OCI-LY7 (cell line): ENCODE results near the gene EFNA5. TPM values are rescaled to one million over a fixed set of nuclear protein-coding genes. Genes with fewer than 3 reads are reported as not detected.

ENCODE experiments used
- BruUV-seq: library from RNA; stranded (reverse); fragments of 400-500 nt; replicated peaks from 2 replicates; lab custom pipeline; 2021; lab: Mats Ljungman, UMichigan
- CTCF ChIA-PET: fragments of 300-600 bp; sonication (Branson Sonifier 250); formaldehyde crosslinking; loops from one replicate; lab custom pipeline; 2022; ENCODE audit warnings: antibody characterized with exemption; ENCODE audit not compliant: unreplicated experiment; lab: Charles Lee
- POLR2A ChIA-PET: fragments of 300-600 bp; sonication (Branson Sonifier 250); formaldehyde crosslinking; loops from one replicate; lab custom pipeline; 2022; ENCODE audit warnings: antibody characterized with exemption; lab: Charles Lee
- DNase-seq: peaks from one replicate; pipeline ENCODE4 v3.0.0-alpha.2; 2015; ENCODE audit warnings: low spot score
- H2AFZ ChIP-seq: fragments of 200-600 bp; sonication (generic), shearing (Covaris generic); 2 replicates; pipeline ENCODE4 v1.6.1; 2014; ENCODE audit warnings: mild to moderate bottlenecking, antibody characterized with exemption, low read length, moderate library complexity
- H3K27ac ChIP-seq: fragments of 200-600 bp; sonication (generic); 2 replicates; pipeline ENCODE4 v1.5.1; 2014; ENCODE audit warnings: mixed run types, low read depth, mild to moderate bottlenecking, moderate library complexity, low read length, inconsistent platforms; ENCODE audit not compliant: poor library complexity, severe bottlenecking
- H3K36me3 ChIP-seq: fragments of 200-600 bp; sonication (generic); 2 replicates; pipeline ENCODE4 v1.6.1; 2014; ENCODE audit warnings: mild to moderate bottlenecking, antibody characterized with exemption, low read length, moderate library complexity, mixed read lengths; ENCODE audit not compliant: insufficient read depth
- H3K4me1 ChIP-seq: fragments of 200-600 bp; sonication (generic); 2 replicates; pipeline ENCODE4 v1.5.1; 2014; ENCODE audit warnings: mild to moderate bottlenecking, low read length; ENCODE audit not compliant: insufficient read depth, poor library complexity, severe bottlenecking
- H3K4me2 ChIP-seq: fragments of 200-600 bp; sonication (generic); 2 replicates; pipeline ENCODE4 v1.6.1; 2014; ENCODE audit warnings: mild to moderate bottlenecking, low read length
- H3K4me3 ChIP-seq: fragments of 200-600 bp; sonication (generic); 2 replicates; pipeline ENCODE4 v1.5.1; 2014; ENCODE audit warnings: mild to moderate bottlenecking, low read depth, low read length; ENCODE audit not compliant: poor library complexity, severe bottlenecking
- H3K79me2 ChIP-seq: fragments of 200-600 bp; sonication (generic); 2 replicates; pipeline ENCODE4 v1.6.1; 2016; ENCODE audit warnings: low read depth, mild to moderate bottlenecking, low read length, moderate library complexity, mixed read lengths; ENCODE audit not compliant: insufficient read depth
- H3K9me2 ChIP-seq: fragments of 200-600 bp; sonication (generic); 2 replicates; pipeline ENCODE4 v1.6.1; 2016; ENCODE audit warnings: mild to moderate bottlenecking, low read length, mixed read lengths; ENCODE audit not compliant: insufficient read depth
- H3K9me3 ChIP-seq: fragments of 200-600 bp; sonication (generic); 2 replicates; pipeline ENCODE4 v1.6.1; 2014; ENCODE audit warnings: mild to moderate bottlenecking, mixed run types, low read length, mixed read lengths
- H4K20me1 ChIP-seq: fragments of 200-600 bp; sonication (generic); 2 replicates; pipeline ENCODE4 v1.6.1; 2014; ENCODE audit warnings: mild to moderate bottlenecking, antibody characterized with exemption, low read length, moderate library complexity, mixed read lengths; ENCODE audit not compliant: insufficient read depth
- EZH2phosphoT487 ChIP-seq: fragments of 200-600 bp; sonication (generic); IDR thresholded peaks from 2 replicates; pipeline ENCODE4 v1.6.1; 2018; ENCODE audit warnings: low read depth, borderline replicate concordance, mild to moderate bottlenecking, mixed run types, antibody characterized with exemption, low read length, moderate library complexity, mixed read lengths
- intact Hi-C: fragments of 100-400 bp; cut with micrococcal nuclease; formaldehyde crosslinking; loops from one replicate; pipeline ENCODE4 v1.10.0; 2022; ENCODE audit not compliant: unreplicated experiment
- total RNA-seq, 2 experiments: library from RNA; depleted of rRNA in 1 of 2; stranded (reverse); fragments of >200 nt in 1 of 2; shearing (Covaris generic) in 1 of 2; gene quantifications; 2 replicates each; pipeline ENCODE4 v1.2.3, GENCODE V29; 2014 to 2022
- TF ChIP-seq, protein P1 (sequence below): fragments of 200-600 bp; sonication (generic); conservative IDR thresholded peaks from 2 replicates; pipeline ENCODE4 v1.5.1; 2014; ENCODE audit warnings: mild to moderate bottlenecking, antibody characterized with exemption, low read length, moderate library complexity, mixed read lengths

EFNA5 gene
- total RNA-seq, 2 experiments from 2014 or later = 2.1 to 3.1 TPM

GRCh38 chr5:107426872-107427271 lies 243.9 kb downstream of the EFNA5 start:
- H4K20me1 ChIP-seq = no peaks in the 10 kb centered on the region
- no peak overlapping the region for H2AFZ ChIP-seq
- no peak overlapping the region for H3K27ac ChIP-seq
- intact Hi-C loops = no loop called here
- H3K9me3 ChIP-seq = no peaks in the 10 kb centered on the region
- H3K4me1 ChIP-seq = peaks cover 22% of the 10 kb centered on the region
- H3K4me3 ChIP-seq = no peak overlapping the region
- no peaks in the 10 kb centered on the region for H3K79me2 ChIP-seq
- no peaks in the 10 kb centered on the region for H3K36me3 ChIP-seq
- no TSS peak for BruUV-seq
- ChIA-PET CTCF (interaction anchor here (0.6 kb wide), 1 partner anchor 101 kb away, joined by 3 read pairs; no protein-coding TSS in a partner anchor), POLR2A (interaction anchor here (0.7 to 8.1 kb wide), 10 partner anchors 11 to 145 kb away, joined by 3 to 63 read pairs (median 3); no protein-coding TSS in a partner anchor)
- no peak for TF ChIP-seq EZH2phosphoT487
- TF ChIP-seq, protein P1, sequence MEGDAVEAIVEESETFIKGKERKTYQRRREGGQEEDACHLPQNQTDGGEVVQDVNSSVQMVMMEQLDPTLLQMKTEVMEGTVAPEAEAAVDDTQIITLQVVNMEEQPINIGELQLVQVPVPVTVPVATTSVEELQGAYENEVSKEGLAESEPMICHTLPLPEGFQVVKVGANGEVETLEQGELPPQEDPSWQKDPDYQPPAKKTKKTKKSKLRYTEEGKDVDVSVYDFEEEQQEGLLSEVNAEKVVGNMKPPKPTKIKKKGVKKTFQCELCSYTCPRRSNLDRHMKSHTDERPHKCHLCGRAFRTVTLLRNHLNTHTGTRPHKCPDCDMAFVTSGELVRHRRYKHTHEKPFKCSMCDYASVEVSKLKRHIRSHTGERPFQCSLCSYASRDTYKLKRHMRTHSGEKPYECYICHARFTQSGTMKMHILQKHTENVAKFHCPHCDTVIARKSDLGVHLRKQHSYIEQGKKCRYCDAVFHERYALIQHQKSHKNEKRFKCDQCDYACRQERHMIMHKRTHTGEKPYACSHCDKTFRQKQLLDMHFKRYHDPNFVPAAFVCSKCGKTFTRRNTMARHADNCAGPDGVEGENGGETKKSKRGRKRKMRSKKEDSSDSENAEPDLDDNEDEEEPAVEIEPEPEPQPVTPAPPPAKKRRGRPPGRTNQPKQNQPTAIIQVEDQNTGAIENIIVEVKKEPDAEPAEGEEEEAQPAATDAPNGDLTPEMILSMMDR = no peak
- no peaks in the 10 kb centered on the region for H3K9me2 ChIP-seq
- H3K4me2 ChIP-seq = no peak overlapping the region
- DNase-seq = no peak

DNA sequence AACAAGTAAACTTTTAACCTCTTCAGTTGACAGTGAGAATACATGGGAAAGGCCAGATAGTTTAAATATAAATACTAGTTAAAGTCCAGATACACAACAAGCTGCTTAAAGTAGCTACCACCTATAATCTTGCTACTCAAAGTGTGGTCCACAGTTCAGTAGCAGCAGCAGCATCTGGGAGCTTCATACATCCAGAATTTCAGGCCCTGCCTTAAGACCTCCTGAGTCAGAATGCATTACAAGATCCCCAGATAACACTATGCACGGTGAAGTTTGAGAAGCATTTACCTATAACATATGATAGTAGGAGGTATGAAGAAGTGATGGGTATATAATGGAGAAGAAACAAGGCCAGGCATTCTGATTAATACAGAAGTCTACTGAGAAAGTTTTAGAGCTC lies 244.5 kb downstream of the EFNA5 start:
- no peak overlapping the region for H3K4me2 ChIP-seq
- TF ChIP-seq EZH2phosphoT487 = no peak
- TF ChIP-seq, protein P1 = no peak
- ChIA-PET POLR2A (interaction anchor here (0.6 to 8.1 kb wide), 12 partner anchors 9 to 246 kb away, joined by 3 to 63 read pairs (median 4); no protein-coding TSS in a partner anchor), CTCF (interaction anchor here (0.6 kb wide), 1 partner anchor 102 kb away, joined by 3 read pairs; no protein-coding TSS in a partner anchor)
- H2AFZ ChIP-seq = no peak overlapping the region; the same call in 1 of the 2 replicates
- peaks cover 18% of the 10 kb centered on the region for H3K4me1 ChIP-seq
- no peak overlapping the region for H3K4me3 ChIP-seq
- no peaks in the 10 kb centered on the region for H3K36me3 ChIP-seq
- no peaks in the 10 kb centered on the region for H4K20me1 ChIP-seq
- intact Hi-C loops = no loop called here
- no peaks in the 10 kb centered on the region for H3K79me2 ChIP-seq
- no peaks in the 10 kb centered on the region for H3K9me3 ChIP-seq
- no peak overlapping the region for H3K27ac ChIP-seq
- H3K9me2 ChIP-seq = no peaks in the 10 kb centered on the region
- no peak for DNase-seq
- no TSS peak for BruUV-seq

GRCh38 chr5:107425541-107426031 lies 245.2 kb downstream of the EFNA5 start:
- Histone ChIP-seq H2AFZ (peak overlapping the region; percentile 42), H3K9me3 (no peaks in the 10 kb centered on the region), H3K4me2 (no peak overlapping the region), H3K4me3 (no peak overlapping the region), H3K27ac (no peak overlapping the region), H3K36me3 (no peaks in the 10 kb centered on the region), H4K20me1 (no peaks in the 10 kb centered on the region), H3K9me2 (no peaks in the 10 kb centered on the region), H3K79me2 (no peaks in the 10 kb centered on the region), H3K4me1 (peaks cover 20% of the 10 kb centered on the region)
- ChIA-PET POLR2A (interaction anchor here (0.5 to 8.1 kb wide), 11 partner anchors 9 to 247 kb away, joined by 3 to 63 read pairs (median 4); no protein-coding TSS in a partner anchor), CTCF (no interaction called here)
- TF ChIP-seq, protein P1 = no peak
- TF ChIP-seq EZH2phosphoT487 = no peak
- intact Hi-C loops = no loop called here
- DNase-seq = no peak
- BruUV-seq = no TSS peak
